IPS-NIHi7 (cell line): ENCODE measurements around the gene SLC10A3.

Source experiments
- DNase-seq: peaks from one replicate; pipeline ENCODE4 v3.0.0; 2012; ENCODE audit warnings: mixed read lengths; ENCODE audit errors: extremely low spot score

The SLC10A3 gene

GRCh38 chrX:154440623-154441357 is 49.6 kb downstream of the SLC10A3 start:
- no peak for DNase-seq

DNA sequence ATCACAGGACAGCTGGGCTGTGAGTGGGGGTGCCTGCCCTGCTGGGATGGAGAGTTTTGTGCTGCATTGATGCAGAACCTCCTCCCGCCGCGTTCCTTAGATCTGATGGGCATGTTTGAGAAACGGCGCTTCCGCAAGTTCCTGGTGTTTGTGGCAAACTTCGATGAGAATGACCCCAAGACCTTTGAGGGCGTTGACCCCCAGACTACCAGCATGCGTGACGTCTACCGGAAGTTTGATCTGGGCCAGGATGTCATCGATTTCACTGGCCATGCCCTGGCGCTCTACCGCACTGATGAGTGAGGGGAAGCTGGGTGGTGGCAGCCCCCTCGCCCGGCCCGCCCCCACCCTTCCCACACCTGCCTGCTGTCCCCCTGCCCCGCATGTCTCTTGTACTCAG is 50.6 kb downstream of the SLC10A3 start:
- DNase-seq, result no peak

DNA sequence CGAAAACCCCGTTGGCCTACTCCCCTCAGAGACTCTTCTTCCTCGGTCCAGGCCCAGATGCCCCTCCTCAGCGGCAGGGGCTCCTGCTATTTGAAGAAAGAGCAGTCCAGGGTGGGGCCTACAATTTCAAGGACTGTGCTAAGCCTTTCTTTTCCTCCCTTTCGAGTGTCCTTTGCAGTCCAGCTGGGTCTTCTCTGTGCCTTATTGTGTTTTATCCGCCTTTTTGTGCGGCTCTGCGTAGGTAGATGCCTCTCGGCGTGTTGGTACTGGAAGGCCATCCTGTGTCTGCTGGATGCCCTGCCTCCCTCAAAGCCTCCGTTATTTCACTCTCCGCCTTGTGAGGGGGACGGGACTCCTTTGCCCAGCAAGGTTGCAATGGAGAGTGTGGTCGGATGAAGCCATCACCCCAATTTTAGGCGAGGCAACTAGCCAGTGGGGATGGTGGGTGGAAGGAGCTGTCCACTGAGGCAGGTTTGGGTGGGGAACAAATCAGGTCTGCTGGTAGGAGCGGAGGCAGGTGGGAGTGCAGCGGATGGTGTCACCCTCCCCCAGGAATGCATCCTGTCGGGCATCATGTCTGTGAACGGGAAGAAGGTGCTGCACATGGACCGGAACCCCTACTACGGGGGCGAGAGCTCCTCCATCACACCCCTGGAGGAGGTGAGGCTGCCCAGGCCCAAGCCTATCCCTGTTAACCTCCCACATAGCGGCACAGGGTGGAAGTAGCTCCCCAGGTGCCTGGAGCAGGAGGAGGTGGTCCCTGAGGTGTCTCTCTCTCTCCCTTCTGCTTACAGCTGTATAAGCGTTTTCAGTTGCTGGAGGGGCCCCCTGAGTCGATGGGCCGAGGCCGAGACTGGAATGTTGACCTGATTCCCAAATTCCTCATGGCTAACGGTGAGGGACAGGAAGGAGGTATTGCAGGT is 52.2 kb downstream of the SLC10A3 start:
- no peak for DNase-seq
